GM23338 (cell line): ENCODE results near the gene PLCH2. TPM values are rescaled to one million over a fixed set of nuclear protein-coding genes. Genes with fewer than 3 reads are reported as not detected.

Experiments used
- ATAC-seq: fragments of 200-7000 bp; cut with Tn5 transposase; 3 replicates; pipeline ENCODE4 v1.9.1; 2020
- DNase-seq: peaks from one replicate; pipeline ENCODE4 v3.0.0-alpha.2; 2015; ENCODE audit warnings: low spot score
- H2AFZ ChIP-seq: fragments of 200-600 bp; sonication (generic); 2 replicates; pipeline ENCODE4 v1.8.0; 2016; ENCODE audit warnings: antibody characterized with exemption, mild to moderate bottlenecking, moderate library complexity
- H3F3A ChIP-seq: fragments of 200-600 bp; sonication (generic); replicated peaks from 2 replicates; pipeline ENCODE4 v1.8.0; 2017; ENCODE audit warnings: antibody characterized with exemption, mixed run types, low read depth
- H3K27ac ChIP-seq: fragments of 200-600 bp; sonication (generic); 2 replicates; pipeline ENCODE4 v1.6.1; 2016; ENCODE audit warnings: low read depth
- H3K27me3 ChIP-seq: fragments of 200-600 bp; sonication (generic); 2 replicates; pipeline ENCODE4 v1.8.0; 2016; ENCODE audit warnings: mild to moderate bottlenecking, mixed run types, moderate library complexity; ENCODE audit not compliant: insufficient read depth
- H3K36me3 ChIP-seq: fragments of 200-600 bp; sonication (generic); 2 replicates; pipeline ENCODE4 v1.8.0; 2016; ENCODE audit warnings: mild to moderate bottlenecking; ENCODE audit not compliant: insufficient read depth
- H3K4me1 ChIP-seq: fragments of 200-600 bp; sonication (generic); 2 replicates; pipeline ENCODE4 v1.8.0; 2016; ENCODE audit warnings: mild to moderate bottlenecking, moderate library complexity; ENCODE audit not compliant: insufficient read depth
- H3K4me2 ChIP-seq: fragments of 200-600 bp; sonication (generic); 2 replicates; pipeline ENCODE4 v1.7.1; 2017; ENCODE audit warnings: mixed run types
- H3K4me3 ChIP-seq: fragments of 200-600 bp; sonication (generic); 2 replicates; pipeline ENCODE4 v1.6.1; 2016; ENCODE audit warnings: mixed run types
- H3K79me2 ChIP-seq: fragments of 200-600 bp; sonication (generic); replicated peaks from 2 replicates; pipeline ENCODE4 v1.8.0; 2017; ENCODE audit warnings: mild to moderate bottlenecking; ENCODE audit not compliant: insufficient read depth
- H3K9me2 ChIP-seq: fragments of 200-600 bp; sonication (generic); 2 replicates; pipeline ENCODE4 v1.8.0; 2017; ENCODE audit not compliant: insufficient read depth
- H4K20me1 ChIP-seq: fragments of 200-600 bp; sonication (generic); replicated peaks from 2 replicates; pipeline ENCODE4 v1.8.0; 2017; ENCODE audit warnings: mild to moderate bottlenecking; ENCODE audit not compliant: insufficient read depth
- H3K27ac Mint-ChIP-seq: 2 replicates; pipeline ENCODE4 v1.8.0; 2020; ENCODE audit warnings: inconsistent platforms, mild to moderate bottlenecking, moderate library complexity, mixed read lengths
- H3K27me3 Mint-ChIP-seq: 3 replicates; pipeline ENCODE4 v1.8.0; 2022; ENCODE audit warnings: low read depth, mild to moderate bottlenecking, moderate library complexity, mixed read lengths, inconsistent platforms; ENCODE audit not compliant: insufficient read depth, poor library complexity
- H3K36me3 Mint-ChIP-seq: 3 replicates; pipeline ENCODE4 v1.8.0; 2021; ENCODE audit warnings: low read depth, mild to moderate bottlenecking, inconsistent platforms, moderate library complexity, mixed read lengths
- H3K4me1 Mint-ChIP-seq: 3 replicates; pipeline ENCODE4 v1.8.0; 2020; ENCODE audit warnings: mild to moderate bottlenecking, inconsistent platforms, mixed read lengths
- H3K4me3 Mint-ChIP-seq: 3 replicates; pipeline ENCODE4 v1.8.0; 2021; ENCODE audit warnings: moderate library complexity, mild to moderate bottlenecking, inconsistent platforms, mixed read lengths
- H3K9me3 Mint-ChIP-seq: 3 replicates; pipeline ENCODE4 v1.8.0; 2020; ENCODE audit warnings: moderate library complexity, mild to moderate bottlenecking, inconsistent platforms, mixed read lengths
- CREB1 ChIP-seq: fragments of 250-450 bp; sonication (Bioruptor Pico); IDR thresholded peaks from 2 replicates; pipeline ENCODE4 v1.5.0; 2020; ENCODE audit warnings: low read depth, mild to moderate bottlenecking, moderate library complexity
- CTCF ChIP-seq, 2 experiments: fragments of 200-600 bp in 1 of 2; sonication (generic) in 1 of 2; conservative IDR thresholded peaks; 2 replicates each; pipeline versions ENCODE4 v1.5.1 to v1.6.1; 2016 to 2017; ENCODE audit warnings: antibody characterized with exemption in 2 of 2, low read depth in 2 of 2, mild to moderate bottlenecking in 2 of 2, moderate library complexity in 1 of 2
- EZH2 ChIP-seq: fragments of 200-600 bp; sonication (generic); IDR thresholded peaks from one replicate; pipeline ENCODE4 v1.8.0; 2017; ENCODE audit warnings: antibody characterized with exemption, mild to moderate bottlenecking, low read depth; ENCODE audit not compliant: unreplicated experiment
- EZH2phosphoT487 ChIP-seq: fragments of 200-600 bp; sonication (generic); IDR thresholded peaks from one replicate; pipeline ENCODE4 v1.8.1; 2018; ENCODE audit warnings: antibody characterized with exemption; ENCODE audit not compliant: unreplicated experiment
- JUNB ChIP-seq: IDR thresholded peaks from one replicate; pipeline ENCODE4 v1.6.1; 2016; ENCODE audit warnings: antibody characterized with exemption; ENCODE audit not compliant: unreplicated experiment
- NANOG ChIP-seq: IDR thresholded peaks from 2 replicates; pipeline ENCODE4 v1.6.1; 2016; ENCODE audit warnings: antibody characterized with exemption, borderline replicate concordance
- POLR2AphosphoS5 ChIP-seq: IDR thresholded peaks from 2 replicates; pipeline ENCODE4 v1.6.1; 2016; ENCODE audit warnings: antibody characterized with exemption, low read depth
- REST ChIP-seq: IDR thresholded peaks from one replicate; pipeline ENCODE4 v1.6.1; 2018; ENCODE audit warnings: antibody characterized with exemption; ENCODE audit not compliant: unreplicated experiment
- STAT1 ChIP-seq: IDR thresholded peaks from one replicate; pipeline ENCODE4 v1.6.1; 2016; ENCODE audit warnings: antibody characterized with exemption; ENCODE audit not compliant: unreplicated experiment
- ZNF114 ChIP-seq: fragments of 250-450 bp; sonication (Bioruptor Pico); IDR thresholded peaks from 2 replicates; pipeline ENCODE4 v1.5.0; 2020; ENCODE audit warnings: mild to moderate bottlenecking, moderate library complexity
- ZNF462 ChIP-seq: fragments of 250-450 bp; sonication (Bioruptor Pico); IDR thresholded peaks from 2 replicates; pipeline ENCODE4 v1.5.0; 2020; ENCODE audit warnings: mild to moderate bottlenecking, moderate library complexity
- polyA plus RNA-seq: library from polyadenylated mRNA; unstranded; fragments of >200 nt; fragmentation: Nextera tagmentation; extraction: Ambion mirVana; gene quantifications from 2 replicates; pipeline ENCODE4 v1.2.1, GENCODE V29; 2016
- total RNA-seq: library from RNA; depleted of rRNA; stranded (reverse); fragments of >200 nt; shearing (Covaris generic); gene quantifications from 2 replicates; pipeline ENCODE4 v1.2.3, GENCODE V29; 2014

PLCH2 gene
- total and polyA plus RNA-seq, 2 experiments from 2014 or later = 0.31 TPM; not detected in 1

GRCh38 chr1:2486558-2486957, 10.5 kb downstream of the PLCH2 start (continued):
- no peak for TF ChIP-seq CTCF (conservative IDR thresholded peaks at IDR 0.05; ENCODE audit: low read depth in 2 of 2)

GRCh38 chr1:2488688-2489087, 12.6 kb downstream of the PLCH2 start:
- H3K79me2 ChIP-seq = no peaks in the 10 kb centered on the region
- Mint-ChIP-seq H3K27me3 (peaks cover 11% of the 10 kb centered on the region), H3K4me1 (no peaks in the 10 kb centered on the region), H3K27ac (no peak overlapping the region), H3K36me3 (peaks cover 4% of the 10 kb centered on the region; the same call in 1 of the 3 replicates), H3K9me3 (peaks cover 15% of the 10 kb centered on the region), H3K4me3 (no peak overlapping the region; the same call in 2 of the 3 replicates)
- H3K9me2 ChIP-seq = no peaks in the 10 kb centered on the region
- H3K4me2 ChIP-seq = no peak overlapping the region
- no peak overlapping the region for H3K4me3 ChIP-seq
- H3K36me3 ChIP-seq = no peaks in the 10 kb centered on the region
- no peaks in the 10 kb centered on the region for H3K27me3 ChIP-seq
- H3F3A ChIP-seq = no peaks in the 10 kb centered on the region
- ATAC-seq (no peak), DNase-seq (no peak)
- H3K27ac ChIP-seq = no peak overlapping the region
- H4K20me1 ChIP-seq = no peaks in the 10 kb centered on the region
- H2AFZ ChIP-seq = no peak overlapping the region
- H3K4me1 ChIP-seq = no peaks in the 10 kb centered on the region
- TF ChIP-seq ZNF114 (CRISPR knock-in tag) = no peak
- TF ChIP-seq ZNF462 (CRISPR knock-in tag) = no peak
- TF ChIP-seq POLR2AphosphoS5 = no peak
- TF ChIP-seq CTCF (conservative IDR thresholded peaks at IDR 0.05; ENCODE audit: low read depth in 2 of 2) = no peak
- TF ChIP-seq NANOG = no peak
- no peak for TF ChIP-seq STAT1
- no peak for TF ChIP-seq EZH2
- TF ChIP-seq CREB1 (CRISPR knock-in tag) = no peak
- no peak for TF ChIP-seq REST
- TF ChIP-seq JUNB = no peak
- no peak for TF ChIP-seq EZH2phosphoT487
